Lower lobe of right lung (tissue), 2 donors: ENCODE data around the gene DPM3. TPM values are rescaled to one million over a fixed set of nuclear protein-coding genes. Genes with fewer than 3 reads are reported as not detected.

Source experiments
- ATAC-seq, 2 donors: fragments of 200-7000 bp; cut with Tn5 transposase; one replicate each; pipeline ENCODE4 v1.9.1; 2020 to 2022; ENCODE audit warnings: mild to moderate bottlenecking in 2 of 2, moderate library complexity in 2 of 2
- DNase-seq: peaks from one replicate; pipeline ENCODE4 v3.0.0-alpha.2; 2020
- H3K27ac ChIP-seq: fragments of 200-600 bp; one replicate; pipeline ENCODE4 v1.8.0; 2022
- H3K27me3 ChIP-seq: fragments of 200-600 bp; one replicate; pipeline ENCODE4 v1.8.0; 2022; ENCODE audit warnings: low read depth
- H3K36me3 ChIP-seq: fragments of 200-600 bp; one replicate; pipeline ENCODE4 v1.8.0; 2022; ENCODE audit warnings: mild to moderate bottlenecking
- H3K4me1 ChIP-seq: fragments of 200-600 bp; one replicate; pipeline ENCODE4 v1.8.0; 2022
- H3K4me3 ChIP-seq: fragments of 200-600 bp; one replicate; pipeline ENCODE4 v1.8.0; 2022; ENCODE audit warnings: mild to moderate bottlenecking
- H3K9me3 ChIP-seq: fragments of 200-600 bp; one replicate; pipeline ENCODE4 v1.8.0; 2022
- intact Hi-C: fragments of 100-400 bp; cut with DNase I; formaldehyde crosslinking; loops from one replicate; pipeline ENCODE4 v1.11.0; 2022
- total RNA-seq: library from RNA; stranded (reverse); fragmentation: NEBNext Ultra II Directional; extraction: Animal tissue kit (Norgen Biotek cat#: 25700); gene quantifications from one replicate; pipeline ENCODE4 v1.2.1, GENCODE V29; 2021
- TF ChIP-seq, protein P1 (sequence below): fragments of 200-600 bp; IDR thresholded peaks from one replicate; pipeline ENCODE4 v1.8.0; 2022; ENCODE audit warnings: antibody characterized with exemption, mild to moderate bottlenecking
- donor health status: DM: no; HTN: yes; CAD: no; lungs with severe emphysema.

DPM3 gene
- total RNA-seq, 1 donor from 2014 or later: 62.3 TPM

DNA sequence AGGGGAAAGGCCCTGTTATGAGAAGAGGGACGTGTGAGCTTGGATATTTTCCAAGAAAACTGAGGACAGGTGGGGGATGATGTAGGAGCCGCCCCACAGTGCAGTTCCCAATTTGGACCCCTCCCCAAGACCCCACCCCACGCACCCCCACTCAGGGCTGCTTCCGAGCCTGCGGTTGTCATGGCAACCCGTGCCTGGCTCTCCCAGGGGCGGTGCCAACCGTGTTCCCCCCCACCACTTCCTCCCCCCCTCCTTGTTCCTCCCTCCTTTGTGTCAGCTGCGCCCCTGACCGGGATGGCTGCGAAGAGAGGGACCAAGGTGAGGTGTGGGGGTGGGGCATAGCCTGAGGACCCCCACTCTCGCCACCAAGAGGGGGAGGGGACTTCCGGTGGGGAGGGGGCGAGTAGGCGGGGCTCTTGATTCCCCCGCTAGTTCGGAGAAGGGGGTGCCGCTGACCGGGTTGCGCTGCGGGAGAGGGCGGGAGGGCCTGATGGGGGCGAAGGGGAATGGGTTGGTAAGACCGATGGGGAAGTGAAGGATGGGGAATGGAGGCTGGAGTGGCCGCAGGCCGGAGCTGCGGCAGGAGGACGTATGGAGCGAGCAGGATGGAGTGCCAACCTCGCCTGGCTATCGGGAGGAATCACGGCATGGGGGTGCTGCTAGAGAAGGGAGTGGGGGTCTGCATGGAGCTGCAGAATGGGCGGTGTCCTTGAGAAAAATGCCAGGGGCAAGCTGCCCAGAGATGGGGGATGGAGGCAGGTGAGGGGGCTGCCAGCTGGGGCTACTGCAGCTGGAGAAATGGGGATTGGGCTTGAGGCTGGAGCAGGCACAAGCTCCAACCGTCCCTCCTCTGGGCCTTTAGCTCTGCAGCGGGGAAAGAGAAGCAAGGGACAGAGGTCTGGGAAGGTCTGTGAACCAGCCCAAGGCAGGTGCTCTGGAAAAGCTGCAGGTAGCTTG is 34.3 kb upstream of the DPM3 start:
- H3K4me1 ChIP-seq: peaks cover 35% of the 10 kb centered on the region

DNA sequence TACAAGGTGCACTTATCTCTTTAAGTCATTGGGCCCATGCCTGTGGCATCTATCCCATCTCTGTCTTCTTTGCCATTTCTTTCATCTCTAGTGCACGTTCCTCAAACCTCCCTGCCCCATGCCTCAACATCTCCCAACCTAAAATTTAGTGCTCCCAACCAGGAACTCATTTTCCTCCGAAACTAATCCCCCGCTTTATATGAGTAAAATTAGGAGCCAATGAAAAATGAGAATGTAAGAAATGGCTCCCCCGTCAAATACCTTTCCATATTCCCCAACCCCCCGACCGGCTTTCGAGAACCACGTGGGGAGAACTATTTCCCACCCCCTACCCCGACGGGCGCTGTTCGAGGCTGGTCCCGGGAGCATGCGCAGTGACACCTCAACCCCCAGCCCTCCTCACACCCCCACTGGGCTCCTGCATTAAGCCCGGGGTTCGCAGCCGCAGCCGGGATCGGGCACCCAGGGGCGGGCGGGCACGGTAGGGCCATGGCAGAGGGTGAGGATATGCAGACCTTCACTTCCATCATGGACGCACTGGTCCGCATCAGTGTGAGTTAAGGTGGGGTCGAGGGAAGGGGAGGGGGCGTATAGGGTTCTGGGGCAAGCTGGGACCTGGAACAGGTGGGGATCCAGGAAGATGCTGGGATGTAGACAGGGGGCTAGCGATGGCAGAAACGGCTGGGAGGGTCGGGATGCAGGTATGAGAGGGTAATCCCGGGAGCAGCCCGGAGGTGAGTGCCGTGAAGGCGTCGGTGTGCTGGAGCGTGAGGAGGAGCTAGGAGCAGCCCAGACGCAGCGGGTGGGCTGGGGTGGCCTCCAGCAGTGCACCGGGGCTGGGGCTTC is 33.4 kb upstream of the DPM3 start, which contains the start of gene TRIM46:
TRIM46 (plus strand) TSS at position 372 of the 846 bp plus-strand sequence; CDS start at position 490, 118 bp downstream.
- peak within 1 kb of the TSS; percentile 91 for H3K4me3 ChIP-seq
- TF ChIP-seq, protein P1, sequence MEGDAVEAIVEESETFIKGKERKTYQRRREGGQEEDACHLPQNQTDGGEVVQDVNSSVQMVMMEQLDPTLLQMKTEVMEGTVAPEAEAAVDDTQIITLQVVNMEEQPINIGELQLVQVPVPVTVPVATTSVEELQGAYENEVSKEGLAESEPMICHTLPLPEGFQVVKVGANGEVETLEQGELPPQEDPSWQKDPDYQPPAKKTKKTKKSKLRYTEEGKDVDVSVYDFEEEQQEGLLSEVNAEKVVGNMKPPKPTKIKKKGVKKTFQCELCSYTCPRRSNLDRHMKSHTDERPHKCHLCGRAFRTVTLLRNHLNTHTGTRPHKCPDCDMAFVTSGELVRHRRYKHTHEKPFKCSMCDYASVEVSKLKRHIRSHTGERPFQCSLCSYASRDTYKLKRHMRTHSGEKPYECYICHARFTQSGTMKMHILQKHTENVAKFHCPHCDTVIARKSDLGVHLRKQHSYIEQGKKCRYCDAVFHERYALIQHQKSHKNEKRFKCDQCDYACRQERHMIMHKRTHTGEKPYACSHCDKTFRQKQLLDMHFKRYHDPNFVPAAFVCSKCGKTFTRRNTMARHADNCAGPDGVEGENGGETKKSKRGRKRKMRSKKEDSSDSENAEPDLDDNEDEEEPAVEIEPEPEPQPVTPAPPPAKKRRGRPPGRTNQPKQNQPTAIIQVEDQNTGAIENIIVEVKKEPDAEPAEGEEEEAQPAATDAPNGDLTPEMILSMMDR: no peak
- peak in 1 of 2 donors; percentile 0 for ATAC-seq
- H3K27me3 ChIP-seq: peaks cover 6% of the 10 kb centered on the region
- no peaks in the 10 kb centered on the region for H3K9me3 ChIP-seq
- peaks cover 35% of the 10 kb centered on the region for H3K4me1 ChIP-seq
- peaks cover 23% of the 10 kb centered on the region for H3K36me3 ChIP-seq
- peak within 1 kb of the TSS; percentile 91 for H3K27ac ChIP-seq
- DNase-seq: no peak
- intact Hi-C loops: no loop called here

More for the DNA sequence above, 34.3 kb upstream of the DPM3 start:
- DNase-seq (no peak), ATAC-seq (no peak)
- H3K27me3 ChIP-seq: peaks cover 6% of the 10 kb centered on the region
- TF ChIP-seq, protein P1: no peak
- no peak overlapping the region for H3K27ac ChIP-seq
- no peaks in the 10 kb centered on the region for H3K9me3 ChIP-seq
- peaks cover 14% of the 10 kb centered on the region for H3K36me3 ChIP-seq
- H3K4me3 ChIP-seq: peak overlapping the region; percentile 91
- intact Hi-C loops: no loop called here

DNA sequence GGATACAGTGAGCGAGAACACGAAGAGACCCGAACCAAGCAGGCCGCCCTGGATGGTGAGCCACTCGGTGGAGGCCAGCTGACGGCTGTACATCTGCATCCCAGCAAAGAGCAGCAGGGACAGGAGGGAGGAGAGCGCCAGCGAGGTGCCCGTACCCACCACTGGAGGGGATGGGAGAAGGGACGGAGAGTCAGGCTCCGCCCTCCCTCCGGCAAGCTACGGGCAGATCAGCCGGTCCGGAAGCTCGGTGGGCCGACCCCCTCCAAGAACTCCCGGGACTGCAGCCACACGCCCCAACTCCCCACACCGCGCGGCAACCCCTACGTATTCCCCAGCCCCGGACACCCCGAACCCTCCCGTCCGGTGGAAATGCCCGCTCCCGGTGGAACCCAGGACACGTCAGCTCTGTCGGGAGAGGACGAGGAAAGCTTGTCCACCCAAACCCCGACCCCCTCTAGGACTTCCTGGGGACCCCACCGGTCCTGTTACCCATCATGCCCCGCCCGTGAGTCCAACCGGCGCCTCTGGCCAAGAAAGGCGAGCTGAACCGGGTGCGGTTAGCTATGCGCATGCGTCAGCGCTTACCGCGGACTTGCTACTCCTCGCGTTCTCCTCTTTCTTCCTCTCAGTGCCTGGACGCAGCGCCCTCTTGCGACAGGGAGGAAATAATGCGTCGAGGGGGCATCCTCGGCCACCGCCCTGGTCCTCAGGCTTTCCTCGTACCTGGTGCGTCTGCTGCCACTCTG is 32.6 kb upstream of the DPM3 start, which contains the start of gene KRTCAP2:
KRTCAP2 (minus strand) TSS at position 573 of the 746 bp plus-strand sequence; CDS start at position 493, 80 bp downstream.
- intact Hi-C loops: no loop called here
- Histone ChIP-seq H3K27ac (peak within 1 kb of the TSS; percentile 91), H3K9me3 (no peaks in the 10 kb centered on the region), H3K36me3 (peaks cover 23% of the 10 kb centered on the region), H3K4me1 (peaks cover 34% of the 10 kb centered on the region), H3K27me3 (peaks cover 6% of the 10 kb centered on the region), H3K4me3 (peak within 1 kb of the TSS; percentile 91)
- peak; percentile 78 to 88 for ATAC-seq
- TF ChIP-seq, protein P1: peak; percentile 92
- DNase-seq: peak; percentile 97

DNA sequence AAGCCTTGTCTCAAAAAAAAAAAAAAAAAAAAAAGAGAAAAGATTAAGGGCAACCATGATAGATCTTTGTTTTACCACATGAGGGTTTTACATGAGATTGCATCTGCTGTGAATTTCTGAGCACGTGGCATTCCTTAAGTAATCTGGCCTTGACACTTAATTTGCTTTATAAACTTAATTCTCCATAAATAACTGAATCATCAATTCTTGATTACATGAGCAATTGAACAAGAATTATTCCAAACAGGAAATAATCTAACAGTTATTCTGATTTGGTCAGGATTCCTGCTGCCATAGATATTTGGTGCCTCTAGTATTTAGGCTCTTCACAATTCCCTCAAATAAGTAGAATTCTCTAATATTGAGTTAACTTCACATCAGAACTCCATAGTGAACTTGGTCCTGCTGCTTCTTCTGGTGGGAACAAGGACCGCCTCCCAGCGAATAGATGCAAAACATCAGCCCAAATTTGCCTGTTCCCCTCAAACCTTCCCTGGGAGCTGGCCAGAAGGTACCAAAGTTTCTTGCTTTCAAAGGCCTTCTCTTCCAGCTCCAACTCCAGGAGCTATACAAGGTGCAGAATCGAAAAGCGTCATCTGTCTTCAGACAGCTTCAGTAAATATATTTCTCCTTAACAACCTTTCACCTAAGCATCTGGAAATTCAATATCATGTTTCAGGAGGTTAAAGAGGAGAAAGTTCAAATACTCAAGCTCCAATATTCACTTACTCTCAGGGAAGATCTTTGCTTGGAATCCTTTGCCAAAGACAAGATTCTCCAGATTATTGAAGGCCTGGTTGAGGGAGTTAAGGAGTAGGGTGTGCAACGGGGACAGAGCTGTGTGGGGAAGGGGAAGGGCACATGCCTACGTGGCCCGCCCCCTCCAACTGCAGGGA is 31.8 kb upstream of the DPM3 start:
- Histone ChIP-seq H3K36me3 (peaks cover 23% of the 10 kb centered on the region), H3K4me1 (peaks cover 36% of the 10 kb centered on the region), H3K27me3 (peaks cover 6% of the 10 kb centered on the region), H3K9me3 (no peaks in the 10 kb centered on the region), H3K4me3 (peak overlapping the region; percentile 91), H3K27ac (peak overlapping the region; percentile 91)
- no peak for DNase-seq
- intact Hi-C loops: no loop called here
- TF ChIP-seq, protein P1: no peak
- peak; percentile 4 to 18 for ATAC-seq
